HepG2 (cell line): Measurements from ENCODE around the gene OR12D3. TPM values are rescaled to one million over a fixed set of nuclear protein-coding genes. Genes with fewer than 3 reads are reported as not detected.

Source experiments
- ATAC-seq: fragments of 200-7000 bp; cut with Tn5 transposase; 3 replicates; pipeline ENCODE4 v1.9.1; 2020; ENCODE audit warnings: mild to moderate bottlenecking, moderate library complexity
- Bru-seq: library from RNA; stranded (reverse); fragments of 400-500 nt; gene quantifications from one replicate; lab custom pipeline; 2021; lab: Mats Ljungman, UMichigan
- BruChase-seq, 2 experiments: library from RNA; stranded (reverse); fragments of 400-500 nt; gene quantifications; one replicate each; lab custom pipeline; 2021; lab: Mats Ljungman, UMichigan
- BruUV-seq: library from RNA; stranded (reverse); fragments of 400-500 nt; replicated peaks from 2 replicates; lab custom pipeline; 2021; lab: Mats Ljungman, UMichigan
- CTCF ChIA-PET: fragments of 300-600 bp; formaldehyde crosslinking; extraction: SDS; loops from one replicate; lab custom pipeline; 2021; ENCODE audit warnings: low total read pairs, inconsistent platforms, low intra/inter-chr PET ratio; lab: Yijun Ruan, JAX
- POLR2A ChIA-PET: fragments of 350-600 bp; sonication (Branson Sonifier 250); formaldehyde crosslinking; loops from one replicate; lab custom pipeline; 2020; ENCODE audit warnings: antibody characterized with exemption, inconsistent platforms; lab: Yijun Ruan, JAX
- DNase-seq: peaks from one replicate; pipeline ENCODE4 v3.0.0-alpha.2; 2015; ENCODE audit warnings: low spot score
- FAIRE-seq: peaks from 3 replicates; lab custom pipeline; 2011; peaks lifted over from hg19 to GRCh38; lab: Jason Lieb, UNC
- H2AFZ ChIP-seq: one replicate; pipeline ENCODE4 v1.6.1; 2011; ENCODE audit warnings: low read length, inconsistent platforms
- H3K27ac ChIP-seq: fragments of 300-600 bp; 3 replicates; pipeline ENCODE4 v1.8.0; 2011; ENCODE audit warnings: mixed run types, mild to moderate bottlenecking, mixed read lengths, low read length, inconsistent platforms; ENCODE audit not compliant: insufficient read depth; ENCODE audit errors: extremely low read length
- H3K27me3 ChIP-seq, 2 experiments: fragments of 200-600 bp in 1 of 2; 2 replicates in 1 of 2; 3 replicates in 1 of 2; pipeline versions ENCODE4 v1.6.0 to v1.8.0; 2011; ENCODE audit warnings: low read length in 2 of 2, mild to moderate bottlenecking in 2 of 2, moderate library complexity in 2 of 2, inconsistent platforms in 1 of 2; ENCODE audit not compliant: insufficient read depth in 2 of 2, control insufficient read depth in 1 of 2
- H3K36me3 ChIP-seq, 2 experiments: fragments of 200-600 bp in 1 of 2; replicated peaks in 1 of 2; 2 replicates in 1 of 2; 3 replicates in 1 of 2; pipeline versions ENCODE4 v1.5.1 to v1.8.0; 2011; ENCODE audit warnings: low read length in 2 of 2, inconsistent platforms in 1 of 2; ENCODE audit not compliant: insufficient read depth in 2 of 2, control insufficient read depth in 1 of 2
- H3K4me1 ChIP-seq: 2 replicates; pipeline ENCODE4 v1.5.1; 2012; ENCODE audit warnings: low read length, inconsistent platforms; ENCODE audit not compliant: insufficient read depth
- H3K4me2 ChIP-seq: 2 replicates; pipeline ENCODE4 v1.6.0; 2011; ENCODE audit warnings: low read depth, low read length, inconsistent platforms
- H3K4me3 ChIP-seq, 3 experiments: fragments of 200-600 bp in 1 of 3; sonication (generic), shearing (Covaris generic) in 1 of 3; replicated peaks in 1 of 3; 2 replicates each; pipeline ENCODE4 v1.5.1; 2011 to 2016; ENCODE audit warnings: low read length in 3 of 3, inconsistent platforms in 2 of 3, low read depth in 2 of 3, mild to moderate bottlenecking in 2 of 3, control low read depth in 1 of 3, mixed read lengths in 1 of 3; ENCODE audit not compliant: insufficient read depth in 1 of 3
- H3K79me2 ChIP-seq: one replicate; pipeline ENCODE4 v1.6.1; 2011; ENCODE audit warnings: low read length, inconsistent platforms; ENCODE audit not compliant: insufficient read depth
- H3K9ac ChIP-seq: 2 replicates; pipeline ENCODE4 v1.6.0; 2011; ENCODE audit warnings: mild to moderate bottlenecking, low read depth, low read length, inconsistent platforms; ENCODE audit not compliant: insufficient read depth
- H3K9me3 ChIP-seq: 2 replicates; pipeline ENCODE4 v1.5.1; 2012; ENCODE audit warnings: mild to moderate bottlenecking, low read length
- H4K20me1 ChIP-seq: 2 replicates; pipeline ENCODE4 v1.6.0; 2011; ENCODE audit warnings: inconsistent platforms, mild to moderate bottlenecking, low read length, moderate library complexity; ENCODE audit not compliant: insufficient read depth
- BATF2 ChIP-seq: sonication (generic); formaldehyde crosslinking; IDR thresholded peaks from 2 replicates; pipeline ENCODE4 v1.8.0; 2022; ENCODE audit warnings: mild to moderate bottlenecking, missing genetic modification reagents, moderate library complexity
- BRF2 ChIP-seq: sonication (generic); formaldehyde crosslinking; IDR thresholded peaks from 2 replicates; pipeline ENCODE4 v1.8.1; 2022; ENCODE audit warnings: mild to moderate bottlenecking, missing genetic modification reagents
- PAWR ChIP-seq: sonication (generic); formaldehyde crosslinking; IDR thresholded peaks from 2 replicates; pipeline ENCODE4 v1.4.0; 2020; ENCODE audit warnings: missing genetic modification reagents, mild to moderate bottlenecking, borderline replicate concordance
- WGBS: methylation state at CpG from one replicate; pipeline ENCODE4 v1.1.6; 2017; ENCODE audit warnings: low lambda C conversion rate; 5-methylcytosine and 5-hydroxymethylcytosine counted together
- in situ Hi-C: cut with HindIII; loops from 2 replicates; pipeline ENCODE4 v1.10.0; 2017; ENCODE audit warnings: low pct_unique_long_range_greater_than_20kb; ENCODE audit not compliant: extremely low pct_ligation_motif_present
- intact Hi-C: fragments of 100-400 bp; cut with micrococcal nuclease; formaldehyde crosslinking; loops from one replicate; pipeline ENCODE4 v1.10.0; 2022; ENCODE audit not compliant: unreplicated experiment
- long read RNA-seq, 2 experiments: library from RNA in 1 of 2; library from polyadenylated mRNA in 1 of 2; stranded (forward) in 1 of 2; unstranded in 1 of 2; transcript quantifications; one replicate each; pipeline ENCODE4 v2.0.0, GENCODE V29; 2019 to 2022
- polyA minus RNA-seq, 3 experiments: library from RNA; depleted of rRNA, polyadenylated mRNA; stranded (reverse); fragments of >200 nt; gene quantifications; 2 replicates each; pipeline ENCODE4 v1.2.3, GENCODE V29; 2011; ENCODE audit warnings: low replicate concordance in 1 of 3
- polyA plus RNA-seq, 8 experiments: library from polyadenylated mRNA; depleted of rRNA in 3 of 8; stranded (reverse) in 7 of 8; unstranded in 1 of 8; fragments of >200 nt; fragmentation: Illumina TruSeq in 4 of 8; extraction: Trizol in 4 of 8; gene quantifications; 2 replicates each; pipeline versions ENCODE4 v1.2.1 to v1.2.3, GENCODE V29; 2011 to 2016; ENCODE audit warnings: low read depth in 4 of 8, missing spikeins in 1 of 8, mixed read lengths in 1 of 8; ENCODE audit not compliant: insufficient read depth in 1 of 8
- total RNA-seq, 5 experiments: library from RNA; depleted of rRNA; stranded (reverse); fragments of >200 nt; fragmentation: Illumina TruSeq; extraction: Trizol; gene quantifications; 2 replicates each; pipeline ENCODE4 v1.2.3, GENCODE V29; 2016; ENCODE audit warnings: low read depth in 1 of 5

The OR12D3 gene
- total RNA-seq (2016; rRNA removed; fragmentation: Illumina TruSeq; extraction: Trizol) (not detected in 2 replicates), polyA plus RNA-seq (2011; rRNA removed) (not detected in 2 replicates), polyA minus RNA-seq (2011; rRNA and poly(A)+ RNA removed; ENCODE audit: low replicate concordance) (not detected in 2 replicates), Bru-seq, nascent RNA (not detected), BruChase-seq, experiment 1, labeled RNA remaining after a 6-hour chase (not detected), BruChase-seq, experiment 2, labeled RNA remaining after a 2-hour chase (not detected)
- not detected in 2 replicates for total RNA-seq (2016; cell fraction: cytosol; rRNA removed; fragmentation: Illumina TruSeq; extraction: Trizol; ENCODE audit: low read depth)
- not detected in 2 replicates for total RNA-seq (2016; cell fraction: insoluble cytoplasmic fraction; rRNA removed; fragmentation: Illumina TruSeq; extraction: Trizol)
- not detected in 2 replicates for total RNA-seq (2016; cell fraction: membrane; rRNA removed; fragmentation: Illumina TruSeq; extraction: Trizol)
- total RNA-seq (2016; cell fraction: nucleus; rRNA removed; fragmentation: Illumina TruSeq; extraction: Trizol) = not detected in 2 replicates
- not detected in 2 replicates for polyA plus RNA-seq (2011; cell fraction: cytosol; rRNA removed)
- polyA plus RNA-seq (2011; cell fraction: nucleus; rRNA removed) = not detected in 2 replicates
- polyA plus RNA-seq (2012) = not detected in 2 replicates
- polyA plus RNA-seq (2016; cell fraction: cytosol; fragmentation: Illumina TruSeq; extraction: Trizol; ENCODE audit: low read depth) = not detected in 2 replicates
- polyA plus RNA-seq (2016; cell fraction: insoluble cytoplasmic fraction; fragmentation: Illumina TruSeq; extraction: Trizol; ENCODE audit: low read depth) = not detected in 2 replicates
- polyA plus RNA-seq (2016; cell fraction: membrane; fragmentation: Illumina TruSeq; extraction: Trizol; ENCODE audit: low read depth) = not detected in 2 replicates
- not detected in 2 replicates for polyA plus RNA-seq (2016; cell fraction: nucleus; fragmentation: Illumina TruSeq; extraction: Trizol; ENCODE audit: insufficient read depth, low read depth)
- polyA minus RNA-seq (2011; cell fraction: cytosol; rRNA and poly(A)+ RNA removed) = not detected in 2 replicates
- polyA minus RNA-seq (2011; cell fraction: nucleus; rRNA and poly(A)+ RNA removed) = not detected in 2 replicates
- long read RNA-seq, experiment 1 = 0 reads
- long read RNA-seq, experiment 2 = 0 reads

- Histone ChIP-seq H3K9me3 (no peaks in the 10 kb centered on the region), H3K4me2 (no peak within 1 kb of the TSS), H3K4me3 (no peak within 1 kb of the TSS), H3K79me2 (no peaks in the 10 kb centered on the region), H3K9ac (no peak within 1 kb of the TSS), H2AFZ (no peak within 1 kb of the TSS), H3K27me3 (no peaks in the 10 kb centered on the region), H3K27ac (no peak within 1 kb of the TSS), H3K36me3 (no peaks in the 10 kb centered on the region), H4K20me1 (no peaks in the 10 kb centered on the region), H3K4me1 (no peaks in the 10 kb centered on the region)
- ATAC-seq (no peak), FAIRE-seq (no peak), DNase-seq (no peak)
- intact Hi-C loops = no loop called here
- BruUV-seq = no TSS peak
- TF ChIP-seq PAWR (CRISPR knock-in tag) = no peak
- no peak for TF ChIP-seq BATF2
- no peak for TF ChIP-seq BRF2 (CRISPR knock-in tag)
- in situ Hi-C loops = no loop called here
- CTCF ChIA-PET = interaction anchor here (1.6 to 2.3 kb wide), 2 partner anchors 214 to 228 kb away, joined by 4 to 20 read pairs; no protein-coding TSS in a partner anchor
- POLR2A ChIA-PET = no interaction called here
- 30% methylated on average over 1 of the region's 1 CpG for WGBS
Measured at GRCh38 chr6:29375191-29375590, at the start of gene OR12D3. Gene OR12D3 (minus strand): TSS chr6:29375291. CDS start chr6:29375287, 4 bp downstream.
